HepG2 (cell line): Measurements from ENCODE around the gene GEMIN2. TPM values are rescaled to one million over a fixed set of nuclear protein-coding genes. Genes with fewer than 3 reads are reported as not detected.

Experiments
- DNMT3B ChIP-seq: conservative IDR thresholded peaks from 2 replicates; pipeline ENCODE4 v1.6.1; 2016; ENCODE audit warnings: missing biosample characterization, control low read depth
- FLYWCH1 ChIP-seq: sonication (generic); formaldehyde crosslinking; IDR thresholded peaks from 2 replicates; pipeline ENCODE4 v1.8.1; 2023; ENCODE audit warnings: mild to moderate bottlenecking, missing genetic modification reagents
- FOXA1 ChIP-seq, 2 experiments: fragments of 450-650 bp in 1 of 2; sonication (generic) in 1 of 2; formaldehyde crosslinking in 1 of 2; IDR thresholded peaks; 2 replicates each; pipeline versions ENCODE4 v1.4.0 to v1.6.1; 2016 to 2020; ENCODE audit warnings: missing genetic modification reagents in 1 of 2
- GFI1 ChIP-seq: sonication (generic); formaldehyde crosslinking; IDR thresholded peaks from 2 replicates; pipeline ENCODE4 v1.5.0; 2020; ENCODE audit warnings: missing genetic modification reagents, mild to moderate bottlenecking, borderline replicate concordance
- NFE2 ChIP-seq: sonication (generic); formaldehyde crosslinking; IDR thresholded peaks from 2 replicates; pipeline ENCODE4 v1.4.0; 2020; ENCODE audit warnings: missing genetic modification reagents
- NFRKB ChIP-seq: fragments of 450-650 bp; IDR thresholded peaks from 2 replicates; pipeline ENCODE4 v1.6.1; 2017
- PTBP1 ChIP-seq: fragments of 200-400 bp; formaldehyde crosslinking; IDR thresholded peaks from 2 replicates; pipeline ENCODE4 v1.6.1; 2018; ENCODE audit warnings: low read length, low read depth; ENCODE audit not compliant: poor library complexity, severe bottlenecking
- RAD21 ChIP-seq: fragments of 450-650 bp; formaldehyde crosslinking; IDR thresholded peaks from 2 replicates; pipeline ENCODE4 v1.5.0; 2020; ENCODE audit warnings: mild to moderate bottlenecking
- REPIN1 ChIP-seq: sonication (generic); formaldehyde crosslinking; IDR thresholded peaks from 2 replicates; pipeline ENCODE4 v1.8.0; 2022; ENCODE audit warnings: missing genetic modification reagents, low read depth, mild to moderate bottlenecking, borderline replicate concordance
- RFXAP ChIP-seq: sonication (generic); formaldehyde crosslinking; IDR thresholded peaks from 2 replicates; pipeline ENCODE4 v1.4.0; 2020; ENCODE audit warnings: missing genetic modification reagents, borderline replicate concordance
- SMAD3 ChIP-seq: sonication (generic); formaldehyde crosslinking; IDR thresholded peaks from 2 replicates; pipeline ENCODE4 v1.4.0; 2020; ENCODE audit warnings: missing genetic modification reagents
- SP1 ChIP-seq, 2 experiments: fragments of 450-650 bp in 1 of 2; sonication (generic) in 1 of 2; formaldehyde crosslinking in 1 of 2; IDR thresholded peaks; 2 replicates each; pipeline versions ENCODE4 v1.4.0 to v1.6.1; 2016 to 2020; ENCODE audit warnings: missing genetic modification reagents in 1 of 2
- ZFP41 ChIP-seq: sonication (generic); formaldehyde crosslinking; IDR thresholded peaks from 2 replicates; pipeline ENCODE4 v1.4.0; 2020; ENCODE audit warnings: mild to moderate bottlenecking, missing genetic modification reagents, borderline replicate concordance
- ZFX ChIP-seq: sonication (generic); formaldehyde crosslinking; IDR thresholded peaks from 2 replicates; pipeline ENCODE4 v1.4.0; 2020; ENCODE audit warnings: mild to moderate bottlenecking, low read depth, missing genetic modification reagents, moderate library complexity
- ZNF30 ChIP-seq: sonication (generic); formaldehyde crosslinking; IDR thresholded peaks from 2 replicates; pipeline ENCODE4 v1.5.0; 2020; ENCODE audit warnings: mild to moderate bottlenecking, missing genetic modification reagents
- ZNF557 ChIP-seq: sonication (generic); formaldehyde crosslinking; IDR thresholded peaks from 2 replicates; pipeline ENCODE4 v1.4.0; 2020; ENCODE audit warnings: missing genetic modification reagents
- ZNF563 ChIP-seq: sonication (generic); formaldehyde crosslinking; IDR thresholded peaks from 2 replicates; pipeline ENCODE4 v1.8.0; 2022; ENCODE audit warnings: mild to moderate bottlenecking, moderate library complexity, missing genetic modification reagents
- polyA plus RNA-seq, 8 experiments: library from polyadenylated mRNA; depleted of rRNA in 3 of 8; stranded (reverse) in 7 of 8; unstranded in 1 of 8; fragments of >200 nt; fragmentation: Illumina TruSeq in 4 of 8; extraction: Trizol in 4 of 8; gene quantifications; 2 replicates each; pipeline versions ENCODE4 v1.2.1 to v1.2.3, GENCODE V29; 2011 to 2016; ENCODE audit warnings: low read depth in 4 of 8, missing spikeins in 1 of 8, mixed read lengths in 1 of 8; ENCODE audit not compliant: insufficient read depth in 1 of 8
- total RNA-seq, 5 experiments: library from RNA; depleted of rRNA; stranded (reverse); fragments of >200 nt; fragmentation: Illumina TruSeq; extraction: Trizol; gene quantifications; 2 replicates each; pipeline ENCODE4 v1.2.3, GENCODE V29; 2016; ENCODE audit warnings: low read depth in 1 of 5
- TF ChIP-seq, protein P1 (sequence below): sonication (generic); formaldehyde crosslinking; IDR thresholded peaks from 2 replicates; pipeline ENCODE4 v1.8.0; 2022; ENCODE audit warnings: missing genetic modification reagents, low read depth, mild to moderate bottlenecking, borderline replicate concordance
- TF ChIP-seq, protein P2 (sequence below): sonication (generic); formaldehyde crosslinking; IDR thresholded peaks from one replicate; pipeline ENCODE4 v1.5.1; 2020; ENCODE audit warnings: mild to moderate bottlenecking, missing genetic modification reagents; ENCODE audit errors: not compliant biosample characterization
- TF ChIP-seq, protein P3 (sequence below): sonication (generic); formaldehyde crosslinking; IDR thresholded peaks from 2 replicates; pipeline ENCODE4 v1.4.0; 2020; ENCODE audit warnings: missing genetic modification reagents

GEMIN2 gene
- total and polyA plus RNA-seq, 2 of the 13 experiments (the other 11 are each of a cell fraction or from before 2014, with no cell fraction given): 54.8 to 110 TPM

DNA sequence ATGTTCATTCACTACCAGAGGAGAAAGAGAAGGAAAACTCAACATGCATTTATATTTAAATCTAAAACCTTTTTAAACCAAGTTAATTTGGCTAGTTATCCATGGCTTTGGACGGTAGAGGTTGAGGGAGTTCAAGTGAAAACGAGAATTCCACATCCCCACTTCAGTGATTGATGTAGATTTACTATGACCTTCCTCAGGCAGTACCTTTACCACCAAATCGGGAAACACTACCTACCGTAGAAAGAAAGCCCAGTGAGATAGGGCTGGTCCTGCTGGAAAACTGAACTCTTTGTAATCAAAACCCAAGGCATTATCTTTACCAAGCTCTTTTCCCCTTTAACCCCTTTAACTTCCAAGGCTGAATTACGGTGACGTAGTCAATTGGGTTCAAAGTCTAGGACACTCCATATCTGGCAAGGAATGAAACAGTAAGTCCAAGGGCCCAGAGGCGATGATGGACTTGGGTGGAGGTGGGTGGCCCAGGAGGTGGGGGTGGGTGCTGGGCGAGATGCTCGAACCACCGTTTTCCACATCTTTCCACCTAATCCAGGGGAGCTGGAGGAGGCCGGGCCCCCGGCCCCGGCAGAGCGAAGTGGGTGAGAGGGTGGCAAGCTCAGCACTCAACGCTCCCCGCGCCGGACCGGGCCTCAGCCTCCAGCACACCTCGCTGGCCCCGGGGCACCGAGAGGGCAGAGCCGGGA is 11.7 kb upstream of the GEMIN2 start (continued):
- TF ChIP-seq DNMT3B (peak; percentile 77; the same call in 1 of the 2 replicates), GFI1 (CRISPR knock-in tag) (peak; percentile 14; the same call in 1 of the 2 replicates), ZNF557 (CRISPR knock-in tag) (0 out of 2 replicates have a peak, but pooled peaks have one; percentile 86), FOXA1 (IDR thresholded peaks at IDR 0.05) (no peak), FOXA1 (CRISPR knock-in tag; IDR thresholded peaks at IDR 0.05) (no peak), ZFX (no peak), NFE2 (CRISPR knock-in tag) (no peak), SP1 (IDR thresholded peaks at IDR 0.05) (no peak), SP1 (CRISPR knock-in tag; IDR thresholded peaks at IDR 0.05) (no peak), ZFP41 (CRISPR knock-in tag) (no peak), ZNF30 (CRISPR knock-in tag) (0 out of 2 replicates have a peak, but pooled peaks have one; percentile 30), RFXAP (CRISPR knock-in tag) (peak; percentile 20; the same call in 1 of the 2 replicates), REPIN1 (CRISPR knock-in tag) (no peak), FLYWCH1 (no peak), ZNF563 (CRISPR knock-in tag) (no peak), SMAD3 (peak; percentile 47), RAD21 (CRISPR knock-in tag) (peak; percentile 6; the same call in 1 of the 2 replicates), NFRKB (no peak), PTBP1 (no peak)
- TF ChIP-seq, protein P1, sequence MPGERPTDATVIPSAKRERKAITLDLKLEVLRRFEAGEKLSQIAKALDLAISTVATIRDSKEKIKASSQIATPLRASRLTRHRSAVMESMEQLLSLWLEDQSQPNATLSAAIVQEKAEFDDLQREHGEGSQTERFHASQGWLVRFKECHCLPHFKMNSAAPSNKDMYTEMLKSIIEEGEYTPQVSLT: no peak
- TF ChIP-seq, protein P2, sequence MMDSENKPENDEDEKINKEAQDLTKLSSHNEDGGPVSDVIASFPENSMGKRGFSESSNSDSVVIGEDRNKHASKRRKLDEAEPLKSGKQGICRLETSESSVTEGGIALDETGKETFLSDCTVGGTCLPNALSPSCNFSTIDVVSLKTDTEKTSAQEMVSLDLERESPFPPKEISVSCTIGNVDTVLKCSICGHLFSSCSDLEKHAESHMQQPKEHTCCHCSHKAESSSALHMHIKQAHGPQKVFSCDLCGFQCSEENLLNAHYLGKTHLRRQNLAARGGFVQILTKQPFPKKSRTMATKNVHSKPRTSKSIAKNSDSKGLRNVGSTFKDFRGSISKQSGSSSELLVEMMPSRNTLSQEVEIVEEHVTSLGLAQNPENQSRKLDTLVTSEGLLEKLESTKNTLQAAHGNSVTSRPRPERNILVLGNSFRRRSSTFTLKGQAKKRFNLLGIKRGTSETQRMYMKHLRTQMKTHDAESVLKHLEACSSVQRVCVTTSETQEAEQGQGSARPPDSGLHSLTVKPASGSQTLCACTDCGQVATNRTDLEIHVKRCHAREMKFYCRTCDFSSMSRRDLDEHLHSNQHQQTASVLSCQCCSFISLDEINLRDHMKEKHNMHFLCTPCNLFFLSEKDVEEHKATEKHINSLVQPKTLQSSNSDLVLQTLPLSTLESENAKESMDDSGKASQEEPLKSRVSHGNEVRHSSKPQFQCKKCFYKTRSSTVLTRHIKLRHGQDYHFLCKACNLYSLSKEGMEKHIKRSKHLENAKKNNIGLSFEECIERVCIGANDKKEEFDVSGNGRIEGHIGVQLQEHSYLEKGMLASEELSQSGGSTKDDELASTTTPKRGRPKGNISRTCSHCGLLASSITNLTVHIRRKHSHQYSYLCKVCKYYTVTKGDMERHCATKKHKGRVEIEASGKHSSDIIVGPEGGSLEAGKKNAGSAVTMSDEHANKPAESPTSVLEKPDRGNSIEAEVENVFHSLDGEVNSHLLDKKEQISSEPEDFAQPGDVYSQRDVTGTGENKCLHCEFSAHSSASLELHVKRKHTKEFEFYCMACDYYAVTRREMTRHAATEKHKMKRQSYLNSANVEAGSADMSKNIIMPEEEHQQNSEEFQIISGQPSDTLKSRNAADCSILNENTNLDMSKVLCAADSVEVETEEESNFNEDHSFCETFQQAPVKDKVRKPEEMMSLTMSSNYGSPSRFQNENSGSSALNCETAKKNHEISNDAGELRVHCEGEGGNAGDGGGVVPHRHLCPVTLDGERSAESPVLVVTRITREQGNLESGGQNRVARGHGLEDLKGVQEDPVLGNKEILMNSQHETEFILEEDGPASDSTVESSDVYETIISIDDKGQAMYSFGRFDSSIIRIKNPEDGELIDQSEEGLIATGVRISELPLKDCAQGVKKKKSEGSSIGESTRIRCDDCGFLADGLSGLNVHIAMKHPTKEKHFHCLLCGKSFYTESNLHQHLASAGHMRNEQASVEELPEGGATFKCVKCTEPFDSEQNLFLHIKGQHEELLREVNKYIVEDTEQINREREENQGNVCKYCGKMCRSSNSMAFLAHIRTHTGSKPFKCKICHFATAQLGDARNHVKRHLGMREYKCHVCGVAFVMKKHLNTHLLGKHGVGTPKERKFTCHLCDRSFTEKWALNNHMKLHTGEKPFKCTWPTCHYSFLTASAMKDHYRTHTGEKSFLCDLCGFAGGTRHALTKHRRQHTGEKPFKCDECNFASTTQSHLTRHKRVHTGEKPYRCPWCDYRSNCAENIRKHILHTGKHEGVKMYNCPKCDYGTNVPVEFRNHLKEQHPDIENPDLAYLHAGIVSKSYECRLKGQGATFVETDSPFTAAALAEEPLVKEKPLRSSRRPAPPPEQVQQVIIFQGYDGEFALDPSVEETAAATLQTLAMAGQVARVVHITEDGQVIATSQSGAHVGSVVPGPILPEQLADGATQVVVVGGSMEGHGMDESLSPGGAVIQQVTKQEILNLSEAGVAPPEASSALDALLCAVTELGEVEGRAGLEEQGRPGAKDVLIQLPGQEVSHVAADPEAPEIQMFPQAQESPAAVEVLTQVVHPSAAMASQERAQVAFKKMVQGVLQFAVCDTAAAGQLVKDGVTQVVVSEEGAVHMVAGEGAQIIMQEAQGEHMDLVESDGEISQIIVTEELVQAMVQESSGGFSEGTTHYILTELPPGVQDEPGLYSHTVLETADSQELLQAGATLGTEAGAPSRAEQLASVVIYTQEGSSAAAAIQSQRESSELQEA: no peak
- TF ChIP-seq, protein P3, sequence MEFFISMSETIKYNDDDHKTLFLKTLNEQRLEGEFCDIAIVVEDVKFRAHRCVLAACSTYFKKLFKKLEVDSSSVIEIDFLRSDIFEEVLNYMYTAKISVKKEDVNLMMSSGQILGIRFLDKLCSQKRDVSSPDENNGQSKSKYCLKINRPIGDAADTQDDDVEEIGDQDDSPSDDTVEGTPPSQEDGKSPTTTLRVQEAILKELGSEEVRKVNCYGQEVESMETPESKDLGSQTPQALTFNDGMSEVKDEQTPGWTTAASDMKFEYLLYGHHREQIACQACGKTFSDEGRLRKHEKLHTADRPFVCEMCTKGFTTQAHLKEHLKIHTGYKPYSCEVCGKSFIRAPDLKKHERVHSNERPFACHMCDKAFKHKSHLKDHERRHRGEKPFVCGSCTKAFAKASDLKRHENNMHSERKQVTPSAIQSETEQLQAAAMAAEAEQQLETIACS (CRISPR knock-in tag): no peak
